BLaER1 (cell line): Measurements from ENCODE around the gene ANO9.

ENCODE experiments used
- H3K27ac ChIP-seq: shearing (Covaris generic); formaldehyde crosslinking; 2 replicates; pipeline ENCODE4 v1.8.1; 2022
- H3K27me3 ChIP-seq: shearing (Covaris generic); formaldehyde crosslinking; 2 replicates; pipeline ENCODE4 v1.8.1; 2022
- H3K36me3 ChIP-seq: shearing (Covaris generic); formaldehyde crosslinking; 2 replicates; pipeline ENCODE4 v1.8.1; 2022
- H3K4me1 ChIP-seq: shearing (Covaris generic); formaldehyde crosslinking; 2 replicates; pipeline ENCODE4 v1.8.1; 2022
- H3K4me2 ChIP-seq: shearing (Covaris generic); formaldehyde crosslinking; 2 replicates; pipeline ENCODE4 v1.8.1; 2022
- H3K4me3 ChIP-seq: shearing (Covaris generic); formaldehyde crosslinking; 2 replicates; pipeline ENCODE4 v1.8.1; 2022
- H3K9ac ChIP-seq: shearing (Covaris generic); formaldehyde crosslinking; 2 replicates; pipeline ENCODE4 v1.8.1; 2022
- H3K9me3 ChIP-seq: shearing (Covaris generic); formaldehyde crosslinking; 2 replicates; pipeline ENCODE4 v1.8.1; 2022
- H4K20me1 ChIP-seq: shearing (Covaris generic); formaldehyde crosslinking; 2 replicates; pipeline ENCODE4 v1.8.1; 2022
- Cebpa-rat ChIP-seq: shearing (Covaris generic); IDR thresholded peaks from 2 replicates; pipeline ENCODE4 v1.8.1; 2022

Gene ANO9

GRCh38 chr11:386483-386882 lies 55.3 kb downstream of the ANO9 start:
- Histone ChIP-seq H3K27ac (no peak overlapping the region), H3K4me1 (peaks cover 41% of the 10 kb centered on the region), H3K36me3 (peaks cover 9% of the 10 kb centered on the region), H3K9me3 (peaks cover 32% of the 10 kb centered on the region), H4K20me1 (no peaks in the 10 kb centered on the region), H3K9ac (no peak overlapping the region), H3K4me2 (no peak overlapping the region), H3K27me3 (0 out of 2 replicates have a peak, but pooled peaks cover 4% of the 10 kb centered on the region), H3K4me3 (peak overlapping the region; percentile 11; the same call in 1 of the 2 replicates)
- no peak for TF ChIP-seq Cebpa-rat

- no peak for TF ChIP-seq Cebpa-rat
- Histone ChIP-seq H3K9ac (no peak overlapping the region), H4K20me1 (no peaks in the 10 kb centered on the region), H3K9me3 (peaks cover 32% of the 10 kb centered on the region), H3K4me1 (peaks cover 48% of the 10 kb centered on the region), H3K4me2 (no peak overlapping the region), H3K36me3 (peaks cover 9% of the 10 kb centered on the region), H3K27ac (no peak overlapping the region), H3K27me3 (0 out of 2 replicates have a peak, but pooled peaks cover 4% of the 10 kb centered on the region), H3K4me3 (peak overlapping the region; percentile 11; the same call in 1 of the 2 replicates)
Measured at GRCh38 chr11:385594-386351, 56.0 kb downstream of the ANO9 start.

- peaks cover 41% of the 10 kb centered on the region for H3K9me3 ChIP-seq
- no peaks in the 10 kb centered on the region for H4K20me1 ChIP-seq
- H3K9ac ChIP-seq = no peak overlapping the region
- TF ChIP-seq Cebpa-rat = no peak
- H3K4me2 ChIP-seq = peak overlapping the region; percentile 86
- no peak overlapping the region for H3K4me3 ChIP-seq
- peaks cover 48% of the 10 kb centered on the region for H3K4me1 ChIP-seq
- no peak overlapping the region for H3K27ac ChIP-seq
- H3K27me3 ChIP-seq = 0 out of 2 replicates have a peak, but pooled peaks cover 4% of the 10 kb centered on the region
- peaks cover 9% of the 10 kb centered on the region for H3K36me3 ChIP-seq
Measured at GRCh38 chr11:384511-384910, 57.3 kb downstream of the ANO9 start.

GRCh38 chr11:383431-383830 lies 58.4 kb downstream of the ANO9 start:
- Histone ChIP-seq H4K20me1 (no peaks in the 10 kb centered on the region), H3K27ac (no peak overlapping the region), H3K9ac (no peak overlapping the region), H3K27me3 (0 out of 2 replicates have a peak, but pooled peaks cover 2% of the 10 kb centered on the region), H3K4me2 (peak overlapping the region; percentile 86), H3K36me3 (peaks cover 9% of the 10 kb centered on the region), H3K4me1 (peaks cover 48% of the 10 kb centered on the region), H3K9me3 (peaks cover 44% of the 10 kb centered on the region), H3K4me3 (no peak overlapping the region)
- no peak for TF ChIP-seq Cebpa-rat

- Histone ChIP-seq H3K27ac (peak overlapping the region; percentile 85), H3K9me3 (peaks cover 31% of the 10 kb centered on the region), H3K9ac (peak overlapping the region; percentile 74), H3K36me3 (peaks cover 9% of the 10 kb centered on the region), H3K4me3 (peak overlapping the region; percentile 44; the same call in 1 of the 2 replicates), H3K27me3 (no peaks in the 10 kb centered on the region), H3K4me1 (peaks cover 43% of the 10 kb centered on the region), H3K4me2 (peak overlapping the region; percentile 86), H4K20me1 (no peaks in the 10 kb centered on the region)
- TF ChIP-seq Cebpa-rat = no peak
Measured at GRCh38 chr11:382081-382629, 59.7 kb downstream of the ANO9 start.

GRCh38 chr11:381501-382072 lies 60.2 kb downstream of the ANO9 start:
- no peak for TF ChIP-seq Cebpa-rat
- no peaks in the 10 kb centered on the region for H3K27me3 ChIP-seq
- H3K9ac ChIP-seq = peak overlapping the region; percentile 74
- H4K20me1 ChIP-seq = no peaks in the 10 kb centered on the region
- H3K4me1 ChIP-seq = peaks cover 39% of the 10 kb centered on the region
- H3K4me2 ChIP-seq = peak overlapping the region; percentile 86
- H3K27ac ChIP-seq = peak overlapping the region; percentile 85
- H3K36me3 ChIP-seq = peaks cover 8% of the 10 kb centered on the region
- peaks cover 25% of the 10 kb centered on the region for H3K9me3 ChIP-seq
- peak overlapping the region; percentile 44 for H3K4me3 ChIP-seq

- H3K9me3 ChIP-seq = peaks cover 19% of the 10 kb centered on the region
- peaks cover 2% of the 10 kb centered on the region for H3K36me3 ChIP-seq
- H3K4me1 ChIP-seq = peaks cover 39% of the 10 kb centered on the region
- no peaks in the 10 kb centered on the region for H4K20me1 ChIP-seq
- H3K27ac ChIP-seq = no peak overlapping the region
- no peak overlapping the region for H3K4me3 ChIP-seq
- peak overlapping the region; percentile 28; the same call in 1 of the 2 replicates for H3K4me2 ChIP-seq
- no peak overlapping the region for H3K9ac ChIP-seq
- H3K27me3 ChIP-seq = no peaks in the 10 kb centered on the region
- no peak for TF ChIP-seq Cebpa-rat
Measured at GRCh38 chr11:380996-381395, 60.8 kb downstream of the ANO9 start.

GRCh38 chr11:380491-380890 lies 61.3 kb downstream of the ANO9 start:
- H3K27ac ChIP-seq = no peak overlapping the region
- peaks cover 39% of the 10 kb centered on the region for H3K4me1 ChIP-seq
- H3K27me3 ChIP-seq = no peaks in the 10 kb centered on the region
- no peaks in the 10 kb centered on the region for H3K36me3 ChIP-seq
- no peak overlapping the region for H3K9ac ChIP-seq
- H3K4me2 ChIP-seq = peak overlapping the region; percentile 28; the same call in 1 of the 2 replicates
- peaks cover 19% of the 10 kb centered on the region for H3K9me3 ChIP-seq
- no peak for TF ChIP-seq Cebpa-rat
- no peak overlapping the region for H3K4me3 ChIP-seq
- no peaks in the 10 kb centered on the region for H4K20me1 ChIP-seq

- TF ChIP-seq Cebpa-rat = no peak
- Histone ChIP-seq H4K20me1 (no peaks in the 10 kb centered on the region), H3K27me3 (no peaks in the 10 kb centered on the region), H3K27ac (no peak overlapping the region), H3K4me3 (no peak overlapping the region), H3K36me3 (no peaks in the 10 kb centered on the region), H3K4me1 (peaks cover 39% of the 10 kb centered on the region), H3K9me3 (peaks cover 19% of the 10 kb centered on the region), H3K4me2 (no peak overlapping the region), H3K9ac (no peak overlapping the region)
Measured at GRCh38 chr11:380095-380480, 61.7 kb downstream of the ANO9 start.
